Neural cell (in vitro differentiated cells): Measurements from ENCODE around the gene DNASE2. TPM values are rescaled to one million over a fixed set of nuclear protein-coding genes. Genes with fewer than 3 reads are reported as not detected.

ENCODE experiments used
- H2AFZ ChIP-seq: fragments of 200-600, 300-800 bp; sonication (generic), shearing (Covaris generic); 2 replicates; pipeline ENCODE4 v1.6.0; 2014; ENCODE audit warnings: low read depth, mild to moderate bottlenecking, antibody characterized with exemption, low read length, moderate library complexity
- H3F3A ChIP-seq: fragments of 200-600 bp; shearing (Covaris generic); 2 replicates; pipeline ENCODE4 v1.6.1; 2016; ENCODE audit warnings: mild to moderate bottlenecking, moderate library complexity, mixed read lengths, antibody characterized with exemption, low read length; ENCODE audit not compliant: insufficient read depth, poor library complexity, severe bottlenecking
- H3K27ac ChIP-seq: fragments of 200-600, 300-800 bp; sonication (generic), shearing (Covaris generic); 2 replicates; pipeline ENCODE4 v1.5.1; 2014; ENCODE audit warnings: mild to moderate bottlenecking, low read length, moderate library complexity
- H3K27me3 ChIP-seq: fragments of 300-800, 200-600 bp; sonication (generic), shearing (Covaris generic); 2 replicates; pipeline ENCODE4 v1.6.0; 2014; ENCODE audit warnings: mild to moderate bottlenecking, low read depth, low read length, moderate library complexity; ENCODE audit not compliant: insufficient read depth
- H3K36me3 ChIP-seq: fragments of 300-800, 200-600 bp; sonication (generic), shearing (Covaris generic); 2 replicates; pipeline ENCODE4 v1.5.1; 2014; ENCODE audit warnings: mild to moderate bottlenecking, antibody characterized with exemption, low read length, moderate library complexity; ENCODE audit not compliant: insufficient read depth
- H3K4me2 ChIP-seq: fragments of 300-800, 200-600 bp; sonication (generic), shearing (Covaris generic); 2 replicates; pipeline ENCODE4 v1.6.0; 2014; ENCODE audit warnings: mild to moderate bottlenecking, low read length
- H3K4me3 ChIP-seq: fragments of 300-800, 200-600 bp; sonication (generic), shearing (Covaris generic); 2 replicates; pipeline ENCODE4 v1.5.1; 2014; ENCODE audit warnings: mild to moderate bottlenecking, low read length, moderate library complexity
- H3K79me2 ChIP-seq: fragments of 200-600 bp; shearing (Covaris generic); replicated peaks from 2 replicates; pipeline ENCODE4 v1.6.0; 2014; ENCODE audit warnings: mild to moderate bottlenecking, low read length, moderate library complexity; ENCODE audit not compliant: insufficient read depth
- H3K9ac ChIP-seq: fragments of 300-800, 200-600 bp; sonication (generic), shearing (Covaris generic); 2 replicates; pipeline ENCODE4 v1.6.1; 2016; ENCODE audit warnings: mild to moderate bottlenecking, low read length, mixed read lengths
- H3K9me2 ChIP-seq: fragments of 200-600 bp; shearing (Covaris generic); 2 replicates; pipeline ENCODE4 v1.6.1; 2016; ENCODE audit warnings: mild to moderate bottlenecking, low read length, mixed read lengths; ENCODE audit not compliant: insufficient read depth
- H3K9me3 ChIP-seq: fragments of 200-600, 300-800 bp; sonication (generic), shearing (Covaris generic); 2 replicates; pipeline ENCODE4 v1.6.1; 2016; ENCODE audit warnings: mild to moderate bottlenecking, mixed run types, low read length, moderate library complexity, mixed read lengths
- H4K20me1 ChIP-seq: fragments of 200-600 bp; shearing (Covaris generic); 2 replicates; pipeline ENCODE4 v1.6.1; 2016; ENCODE audit warnings: mild to moderate bottlenecking, mixed run types; ENCODE audit not compliant: insufficient read depth
- CTCF ChIP-seq: fragments of 450-650 bp; IDR thresholded peaks from 2 replicates; pipeline ENCODE4 v1.5.1; 2014; ENCODE audit warnings: antibody characterized with exemption, mild to moderate bottlenecking, moderate library complexity; ENCODE audit not compliant: poor library complexity, severe bottlenecking
- EP300 ChIP-seq: fragments of 450-650 bp; conservative IDR thresholded peaks from 2 replicates; pipeline ENCODE4 v1.6.1; 2014; ENCODE audit warnings: antibody characterized with exemption, mild to moderate bottlenecking, moderate library complexity; ENCODE audit not compliant: poor library complexity, severe bottlenecking
- EZH2 ChIP-seq: fragments of 200-600, 300-800 bp; shearing (Covaris generic), sonication (generic); IDR thresholded peaks from 2 replicates; pipeline ENCODE4 v1.6.1; 2014; ENCODE audit warnings: antibody characterized with exemption, low read length, borderline replicate concordance, mild to moderate bottlenecking; ENCODE audit not compliant: insufficient read depth, poor library complexity, severe bottlenecking
- MXI1 ChIP-seq: fragments of 450-650 bp; conservative IDR thresholded peaks from 2 replicates; pipeline ENCODE4 v1.6.1; 2014; ENCODE audit warnings: antibody characterized with exemption, mild to moderate bottlenecking; ENCODE audit not compliant: poor library complexity, severe bottlenecking
- POLR2AphosphoS5 ChIP-seq: IDR thresholded peaks from 2 replicates; pipeline ENCODE4 v1.6.1; 2012
- RAD21 ChIP-seq: fragments of 450-650 bp; conservative IDR thresholded peaks from 2 replicates; pipeline ENCODE4 v1.6.1; 2014; ENCODE audit warnings: antibody characterized with exemption, mild to moderate bottlenecking, moderate library complexity
- REST ChIP-seq: IDR thresholded peaks from 2 replicates; pipeline ENCODE4 v1.6.1; 2012; ENCODE audit warnings: borderline replicate concordance
- SMC3 ChIP-seq: fragments of 450-650 bp; conservative IDR thresholded peaks from 2 replicates; pipeline ENCODE4 v1.6.1; 2014; ENCODE audit warnings: antibody characterized with exemption, mild to moderate bottlenecking, moderate library complexity; ENCODE audit not compliant: poor library complexity
- TAF1 ChIP-seq: IDR thresholded peaks from 2 replicates; pipeline ENCODE4 v1.6.1; 2012; ENCODE audit warnings: low read depth
- polyA plus RNA-seq: library from polyadenylated mRNA; depleted of rRNA; stranded (reverse); fragments of >200 nt; gene quantifications from 2 replicates; pipeline ENCODE4 v1.2.3, GENCODE V29; 2014

Gene DNASE2
- polyA plus RNA-seq, 1 donor from 2014 or later, result 0.59 TPM

GRCh38 chr19:12840091-12841079 is 40.9 kb downstream of the DNASE2 start:
- Histone ChIP-seq H3K36me3 (peaks cover 5% of the 10 kb centered on the region), H3K27me3 (peaks cover 4% of the 10 kb centered on the region), H3K4me3 (peak overlapping the region; percentile 92), H3K9me3 (no peaks in the 10 kb centered on the region), H4K20me1 (peaks cover 12% of the 10 kb centered on the region), H3K79me2 (peaks cover 33% of the 10 kb centered on the region), H3K4me2 (peak overlapping the region; percentile 83), H2AFZ (no peak overlapping the region), H3K9me2 (no peaks in the 10 kb centered on the region), H3K9ac (peak overlapping the region; percentile 100), H3K27ac (peak overlapping the region; percentile 91), H3F3A (no peaks in the 10 kb centered on the region)
- no peak for TF ChIP-seq TAF1
- no peak for TF ChIP-seq CTCF

GRCh38 chr19:12838886-12839756 is 42.1 kb downstream of the DNASE2 start:
- no peaks in the 10 kb centered on the region for H3F3A ChIP-seq
- peaks cover 33% of the 10 kb centered on the region for H3K79me2 ChIP-seq
- H3K27me3 ChIP-seq, result peaks cover 16% of the 10 kb centered on the region
- no peaks in the 10 kb centered on the region for H3K9me2 ChIP-seq
- peak overlapping the region; percentile 83 for H3K4me2 ChIP-seq
- peak overlapping the region; percentile 100 for H3K9ac ChIP-seq
- peak overlapping the region; percentile 91 for H3K27ac ChIP-seq
- TF ChIP-seq EZH2 (no peak), RAD21 (no peak), MXI1 (peak; percentile 75), REST (no peak), POLR2AphosphoS5 (peak; percentile 95), SMC3 (no peak), EP300 (peak; percentile 96), CTCF (peak; percentile 31), TAF1 (peak; percentile 76)
- peaks cover 7% of the 10 kb centered on the region for H4K20me1 ChIP-seq
- peak overlapping the region; percentile 73 for H2AFZ ChIP-seq
- H3K4me3 ChIP-seq, result peak overlapping the region; percentile 92
- no peaks in the 10 kb centered on the region for H3K9me3 ChIP-seq
- peaks cover 5% of the 10 kb centered on the region for H3K36me3 ChIP-seq
